PC-3 (cell line): ENCODE data around the gene CRYGN. TPM values are rescaled to one million over a fixed set of nuclear protein-coding genes. Genes with fewer than 3 reads are reported as not detected.

ENCODE experiments used
- ATAC-seq: fragments of 200-7000 bp; cut with Tn5 transposase; 2 replicates; pipeline ENCODE4 v1.9.1; 2020; ENCODE audit warnings: mild to moderate bottlenecking, moderate library complexity
- BruUV-seq: library from RNA; stranded (reverse); fragments of 400-500 nt; replicated peaks from 2 replicates; lab custom pipeline; 2021; lab: Mats Ljungman, UMichigan
- CTCF ChIA-PET: fragments of 300-600 bp; sonication (Branson Sonifier 250); formaldehyde crosslinking; loops from one replicate; lab custom pipeline; 2022; ENCODE audit warnings: antibody characterized with exemption; lab: Charles Lee
- POLR2A ChIA-PET: fragments of 300-600 bp; sonication (Branson Sonifier 250); formaldehyde crosslinking; loops from one replicate; lab custom pipeline; 2022; ENCODE audit warnings: antibody characterized with exemption; ENCODE audit not compliant: unreplicated experiment; lab: Charles Lee
- DNase-seq: peaks from one replicate; pipeline ENCODE4 v3.0.0-alpha.2; 2015
- H2AFZ ChIP-seq: fragments of 300-600 bp; sonication (generic); 2 replicates; pipeline ENCODE4 v1.6.0; 2016; ENCODE audit warnings: antibody characterized with exemption, low read length
- H3F3A ChIP-seq: fragments of 300-600 bp; sonication (generic); one replicate; pipeline ENCODE4 v1.6.0; 2017; ENCODE audit warnings: antibody characterized with exemption, low read length, control low read depth, mild to moderate bottlenecking; ENCODE audit not compliant: unreplicated experiment
- H3K27ac ChIP-seq: fragments of 300-600 bp; sonication (generic); 2 replicates; pipeline ENCODE4 v1.5.1; 2016; ENCODE audit warnings: mild to moderate bottlenecking, low read length
- H3K27me3 ChIP-seq: fragments of 300-600 bp; sonication (generic); 2 replicates; pipeline ENCODE4 v1.6.1; 2016; ENCODE audit warnings: low read length, mixed read lengths
- H3K36me3 ChIP-seq: fragments of 300-600 bp; sonication (generic); 2 replicates; pipeline ENCODE4 v1.6.1; 2016; ENCODE audit warnings: low read depth, mixed run types, low read length, mixed read lengths
- H3K4me1 ChIP-seq: fragments of 300-600 bp; sonication (generic); 2 replicates; pipeline ENCODE4 v1.5.1; 2016; ENCODE audit warnings: low read length; ENCODE audit not compliant: insufficient read depth
- H3K4me2 ChIP-seq: fragments of 300-600 bp; sonication (generic); 2 replicates; pipeline ENCODE4 v1.6.0; 2016; ENCODE audit warnings: low read length
- H3K4me3 ChIP-seq: fragments of 300-600 bp; sonication (generic); 2 replicates; pipeline ENCODE4 v1.5.1; 2016; ENCODE audit warnings: mild to moderate bottlenecking, low read length, mixed read lengths
- H3K79me2 ChIP-seq: fragments of 300-600 bp; sonication (generic); 2 replicates; pipeline ENCODE4 v1.6.1; 2017; ENCODE audit warnings: low read length, mixed read lengths
- H3K9ac ChIP-seq: fragments of 300-600 bp; sonication (generic); 2 replicates; pipeline ENCODE4 v1.6.0; 2016; ENCODE audit warnings: mild to moderate bottlenecking, low read length
- H3K9me2 ChIP-seq: fragments of 300-600 bp; sonication (generic); replicated peaks from 2 replicates; pipeline ENCODE4 v1.6.1; 2016; ENCODE audit warnings: mixed run types, low read length, mixed read lengths
- H3K9me3 ChIP-seq: fragments of 300-600 bp; sonication (generic); 2 replicates; pipeline ENCODE4 v1.6.1; 2016; ENCODE audit warnings: low read length, mixed read lengths
- H4K20me1 ChIP-seq: fragments of 300-600 bp; sonication (generic); 2 replicates; pipeline ENCODE4 v1.6.1; 2016; ENCODE audit warnings: low read length, mixed read lengths
- EZH2 ChIP-seq: fragments of 300-600 bp; sonication (generic); IDR thresholded peaks from one replicate; pipeline ENCODE4 v1.6.1; 2017; ENCODE audit warnings: antibody characterized with exemption, mild to moderate bottlenecking, low read length; ENCODE audit not compliant: unreplicated experiment
- EZH2phosphoT487 ChIP-seq: fragments of 300-600 bp; sonication (generic); IDR thresholded peaks from 2 replicates; pipeline ENCODE4 v1.6.1; 2018; ENCODE audit warnings: mild to moderate bottlenecking, antibody characterized with exemption, low read length, borderline replicate concordance
- intact Hi-C: fragments of 100-400 bp; cut with micrococcal nuclease; formaldehyde crosslinking; loops from 2 replicates; pipeline ENCODE4 v1.9.0; 2023
- total RNA-seq: library from RNA; depleted of rRNA; stranded (reverse); fragments of >200 nt; gene quantifications from 2 replicates; pipeline ENCODE4 v1.2.3, GENCODE V29; 2014
- TF ChIP-seq, protein P1 (sequence below): fragments of 300-600 bp; sonication (generic); conservative IDR thresholded peaks from 2 replicates; pipeline ENCODE4 v1.5.1; 2017; ENCODE audit warnings: antibody characterized with exemption, low read depth, mild to moderate bottlenecking, low read length

CRYGN gene
- total RNA-seq, 1 experiment from 2014 or later: 0.11 TPM

DNA sequence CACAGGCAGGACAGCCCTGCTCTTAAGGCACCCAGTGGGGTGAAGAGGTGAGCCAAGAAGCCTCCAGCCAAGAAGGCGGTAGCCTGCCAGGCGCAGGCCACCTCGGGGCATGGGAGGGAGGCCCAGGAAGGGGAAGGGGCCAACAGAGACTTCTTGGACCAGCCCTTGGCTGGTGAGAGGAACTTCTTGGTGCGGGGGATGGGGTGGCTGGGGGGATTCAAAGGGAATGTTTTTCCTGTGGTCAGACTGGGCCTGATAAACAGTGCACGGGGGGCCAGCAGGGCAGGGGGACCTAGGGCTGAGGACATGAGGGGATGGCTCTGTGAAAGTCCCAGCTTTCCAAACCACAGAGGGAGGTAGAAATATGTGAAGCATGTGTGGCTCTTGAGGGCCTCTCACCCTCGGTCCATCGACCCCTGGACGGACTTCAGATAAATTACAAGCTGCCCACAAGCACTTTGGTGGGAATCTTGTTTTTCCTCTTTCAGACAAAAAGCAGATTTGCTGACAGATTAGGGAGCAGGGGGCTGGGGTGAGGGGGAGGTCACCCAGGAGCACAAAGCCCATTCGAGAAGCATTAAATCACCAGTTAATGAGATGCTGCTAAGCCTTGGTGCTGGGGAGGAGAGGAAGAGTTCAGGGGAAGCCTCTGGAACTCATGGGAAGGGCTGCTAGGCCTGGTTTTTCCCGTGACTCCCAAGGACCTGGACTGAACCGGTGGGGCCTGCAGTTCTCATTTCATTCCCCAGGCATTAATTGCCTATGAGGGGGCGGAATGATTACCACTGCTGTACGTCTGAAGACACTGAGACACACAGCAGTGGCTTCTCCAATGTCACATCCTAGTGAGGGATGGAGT is 11.3 kb downstream of the CRYGN start:
- Histone ChIP-seq H3K9me2 (no peaks in the 10 kb centered on the region), H3K9me3 (no peaks in the 10 kb centered on the region), H3K79me2 (no peaks in the 10 kb centered on the region), H3K9ac (no peak overlapping the region), H2AFZ (no peak overlapping the region), H3K36me3 (no peaks in the 10 kb centered on the region), H4K20me1 (no peaks in the 10 kb centered on the region), H3F3A (no peaks in the 10 kb centered on the region), H3K4me1 (peaks cover 10% of the 10 kb centered on the region), H3K4me2 (no peak overlapping the region), H3K27ac (no peak overlapping the region), H3K27me3 (no peaks in the 10 kb centered on the region), H3K4me3 (no peak overlapping the region)
- POLR2A ChIA-PET: no interaction called here
- no peak for ATAC-seq
- intact Hi-C loops: no loop called here
- TF ChIP-seq, protein P1, sequence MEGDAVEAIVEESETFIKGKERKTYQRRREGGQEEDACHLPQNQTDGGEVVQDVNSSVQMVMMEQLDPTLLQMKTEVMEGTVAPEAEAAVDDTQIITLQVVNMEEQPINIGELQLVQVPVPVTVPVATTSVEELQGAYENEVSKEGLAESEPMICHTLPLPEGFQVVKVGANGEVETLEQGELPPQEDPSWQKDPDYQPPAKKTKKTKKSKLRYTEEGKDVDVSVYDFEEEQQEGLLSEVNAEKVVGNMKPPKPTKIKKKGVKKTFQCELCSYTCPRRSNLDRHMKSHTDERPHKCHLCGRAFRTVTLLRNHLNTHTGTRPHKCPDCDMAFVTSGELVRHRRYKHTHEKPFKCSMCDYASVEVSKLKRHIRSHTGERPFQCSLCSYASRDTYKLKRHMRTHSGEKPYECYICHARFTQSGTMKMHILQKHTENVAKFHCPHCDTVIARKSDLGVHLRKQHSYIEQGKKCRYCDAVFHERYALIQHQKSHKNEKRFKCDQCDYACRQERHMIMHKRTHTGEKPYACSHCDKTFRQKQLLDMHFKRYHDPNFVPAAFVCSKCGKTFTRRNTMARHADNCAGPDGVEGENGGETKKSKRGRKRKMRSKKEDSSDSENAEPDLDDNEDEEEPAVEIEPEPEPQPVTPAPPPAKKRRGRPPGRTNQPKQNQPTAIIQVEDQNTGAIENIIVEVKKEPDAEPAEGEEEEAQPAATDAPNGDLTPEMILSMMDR: no peak
- TF ChIP-seq EZH2 (no peak), EZH2phosphoT487 (no peak)
- BruUV-seq: no TSS peak
- DNase-seq: no peak
- CTCF ChIA-PET: interaction anchor here (0.7 kb wide), 1 partner anchor 115 kb away, joined by 6 read pairs; no protein-coding TSS in a partner anchor

DNA sequence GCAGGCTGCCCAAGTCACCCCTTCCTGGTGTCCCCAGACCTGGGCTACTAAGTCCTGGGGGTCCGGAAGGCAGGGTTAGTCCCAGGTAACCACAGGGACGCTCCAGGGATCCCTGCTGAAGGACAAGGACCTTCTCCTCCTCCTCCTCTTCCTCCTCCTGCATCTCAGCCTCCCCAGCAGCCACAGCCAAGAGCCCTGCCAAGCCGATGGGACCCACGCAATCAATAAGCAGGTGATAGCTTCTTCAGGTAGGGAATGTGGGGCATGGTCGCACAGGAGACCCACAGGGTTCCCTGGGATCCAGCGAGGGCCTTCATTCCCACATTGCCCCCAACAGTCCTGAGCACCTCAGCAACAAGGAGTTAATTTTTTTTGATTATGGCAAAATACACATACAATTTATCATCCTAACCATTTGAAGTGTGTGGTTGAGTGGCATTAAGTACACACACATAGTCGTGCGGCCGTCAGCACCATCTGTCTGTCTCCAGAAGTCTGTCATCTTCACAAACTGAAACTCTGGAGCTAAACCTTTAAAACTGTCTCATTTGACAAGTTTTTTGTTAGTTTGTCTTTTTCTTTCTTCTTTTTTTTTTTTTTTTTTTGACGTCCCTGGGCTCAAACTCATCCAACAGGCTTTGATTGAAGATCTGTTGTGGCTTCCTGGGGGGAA is 12.1 kb downstream of the CRYGN start:
- Histone ChIP-seq H3K36me3 (no peaks in the 10 kb centered on the region), H3K4me2 (no peak overlapping the region), H3K79me2 (no peaks in the 10 kb centered on the region), H3K27ac (no peak overlapping the region), H3K27me3 (no peaks in the 10 kb centered on the region), H2AFZ (no peak overlapping the region), H3K4me3 (no peak overlapping the region), H3K9ac (no peak overlapping the region), H3K4me1 (peaks cover 10% of the 10 kb centered on the region), H3F3A (no peaks in the 10 kb centered on the region), H3K9me3 (no peaks in the 10 kb centered on the region), H3K9me2 (no peaks in the 10 kb centered on the region), H4K20me1 (no peaks in the 10 kb centered on the region)
- intact Hi-C loops: no loop called here
- CTCF ChIA-PET: interaction anchor here (0.7 kb wide), 1 partner anchor 114 kb away, joined by 6 read pairs; no protein-coding TSS in a partner anchor
- POLR2A ChIA-PET: interaction anchor here (0.6 kb wide), 1 partner anchor 62 kb away, joined by 11 read pairs; no protein-coding TSS in a partner anchor
- DNase-seq: no peak
- ATAC-seq: no peak
- BruUV-seq: no TSS peak
- TF ChIP-seq EZH2: no peak
- TF ChIP-seq, protein P1: no peak
- no peak for TF ChIP-seq EZH2phosphoT487
